ENCODE results near the gene PLPP4.

The PLPP4 gene

GRCh38 chr10:120457431-120458172 lies 575 bp downstream of the PLPP4 start:
- no peak for DNase-seq

GRCh38 chr10:120458432-120458831 lies 1.4 kb downstream of the PLPP4 start:
- DNase-seq = no peak

- no peak for DNase-seq
These were observed 2.2 kb downstream of the PLPP4 start for GRCh38 chr10:120459185-120459584.

- DNase-seq = no peak
These were observed 3.2 kb downstream of the PLPP4 start for GRCh38 chr10:120460186-120460585.

- no peak for DNase-seq
These were observed 3.7 kb downstream of the PLPP4 start for GRCh38 chr10:120460776-120461175.

- DNase-seq = no peak
These were observed 5.1 kb downstream of the PLPP4 start for GRCh38 chr10:120462018-120462682.

- DNase-seq = no peak
These were observed 8.1 kb downstream of the PLPP4 start for GRCh38 chr10:120465138-120465537.

- DNase-seq = no peak
These were observed 9.0 kb downstream of the PLPP4 start for GRCh38 chr10:120466006-120466405.

- DNase-seq = no peak
These were observed 16.6 kb downstream of the PLPP4 start for GRCh38 chr10:120473593-120473992.

GRCh38 chr10:120474956-120475355 lies 17.9 kb downstream of the PLPP4 start:
- DNase-seq = no peak

- DNase-seq = peak in 1 of 2 donors; percentile 15
These were observed 19.1 kb downstream of the PLPP4 start for GRCh38 chr10:120475844-120476791.

GRCh38 chr10:120477021-120477742 lies 20.2 kb downstream of the PLPP4 start:
- no peak for DNase-seq

GRCh38 chr10:120477743-120478141 lies 20.7 kb downstream of the PLPP4 start:
- no peak for DNase-seq

- DNase-seq = no peak
These were observed 21.4 kb downstream of the PLPP4 start for GRCh38 chr10:120478386-120478785.

GRCh38 chr10:120479506-120479905 lies 22.5 kb downstream of the PLPP4 start:
- no peak for DNase-seq

- no peak for DNase-seq
These were observed 23.1 kb downstream of the PLPP4 start for GRCh38 chr10:120480065-120480600.

GRCh38 chr10:120480848-120481247 lies 23.8 kb downstream of the PLPP4 start:
- DNase-seq = no peak

GRCh38 chr10:120483006-120483405 lies 26.0 kb downstream of the PLPP4 start:
- DNase-seq = no peak

GRCh38 chr10:120483651-120484301 lies 26.7 kb downstream of the PLPP4 start:
- DNase-seq = no peak

GRCh38 chr10:120485946-120486345 lies 28.9 kb downstream of the PLPP4 start:
- no peak for DNase-seq

- DNase-seq = no peak
These were observed 29.7 kb downstream of the PLPP4 start for GRCh38 chr10:120486671-120487205.

- no peak for DNase-seq
These were observed 33.3 kb downstream of the PLPP4 start for GRCh38 chr10:120490288-120490687.

Measured in inflammatory macrophage treated with lipopolysaccharide for 1 hour (primary cell).